GM19099 (cell line): Measurements from ENCODE around the gene ARHGAP28.

Source experiments
- POLR2A ChIP-seq: IDR thresholded peaks from 3 replicates; pipeline ENCODE4 v1.6.1; 2011; ENCODE audit warnings: low read depth; ENCODE audit not compliant: insufficient read length; ENCODE audit errors: extremely low read depth

The ARHGAP28 gene

GRCh38 chr18:6781796-6782195, 52.3 kb downstream of the ARHGAP28 start:
- no peak for TF ChIP-seq POLR2A

- TF ChIP-seq POLR2A: no peak
Measured at GRCh38 chr18:6782861-6783260, 53.3 kb downstream of the ARHGAP28 start.

- TF ChIP-seq POLR2A: no peak
Measured at GRCh38 chr18:6784046-6784445, 54.5 kb downstream of the ARHGAP28 start.

- no peak for TF ChIP-seq POLR2A
Measured at GRCh38 chr18:6785001-6785400, 55.5 kb downstream of the ARHGAP28 start.

GRCh38 chr18:6785411-6785810, 55.9 kb downstream of the ARHGAP28 start:
- TF ChIP-seq POLR2A: no peak

- TF ChIP-seq POLR2A: no peak
Measured at GRCh38 chr18:6792391-6792790, 62.9 kb downstream of the ARHGAP28 start.

GRCh38 chr18:6793455-6793854, 63.9 kb downstream of the ARHGAP28 start:
- no peak for TF ChIP-seq POLR2A

- no peak for TF ChIP-seq POLR2A
Measured at GRCh38 chr18:6793986-6794385, 64.5 kb downstream of the ARHGAP28 start.

GRCh38 chr18:6795307-6795706, 65.8 kb downstream of the ARHGAP28 start:
- no peak for TF ChIP-seq POLR2A

GRCh38 chr18:6796511-6796910, 67.0 kb downstream of the ARHGAP28 start:
- no peak for TF ChIP-seq POLR2A

- no peak for TF ChIP-seq POLR2A
Measured at GRCh38 chr18:6797171-6797570, 67.7 kb downstream of the ARHGAP28 start.

GRCh38 chr18:6798896-6799295, 69.4 kb downstream of the ARHGAP28 start:
- TF ChIP-seq POLR2A: no peak

GRCh38 chr18:6807515-6808257, 78.2 kb downstream of the ARHGAP28 start:
- no peak for TF ChIP-seq POLR2A

- no peak for TF ChIP-seq POLR2A
Measured at GRCh38 chr18:6810191-6810590, 80.7 kb downstream of the ARHGAP28 start.

- no peak for TF ChIP-seq POLR2A
Measured at GRCh38 chr18:6811816-6812215, 82.3 kb downstream of the ARHGAP28 start.

- TF ChIP-seq POLR2A: no peak
Measured at GRCh38 chr18:6814882-6815425, 85.4 kb downstream of the ARHGAP28 start.

GRCh38 chr18:6816154-6816553, 86.6 kb downstream of the ARHGAP28 start:
- no peak for TF ChIP-seq POLR2A
